Sigmoid colon (tissue), 4 donors: Measurements from ENCODE around the gene CIZ1.

Experiments used
- CTCF ChIP-seq, 4 experiments: fragments of 450-650 bp in 3 of 4; fragments of 200-600 bp in 1 of 4; IDR thresholded peaks; one replicate each; pipeline ENCODE4 v1.5.1; 2016 to 2019; ENCODE audit warnings: antibody characterized with exemption in 4 of 4, mild to moderate bottlenecking in 3 of 4, moderate library complexity in 2 of 4
- EP300 ChIP-seq, 4 donors: sonication (generic); formaldehyde crosslinking; IDR thresholded peaks; one replicate each; pipeline ENCODE4 v1.6.1; 2017; ENCODE audit warnings: antibody characterized with exemption in 4 of 4
- POLR2A ChIP-seq, 2 donors: fragments of 450-650 bp; IDR thresholded peaks; one replicate each; pipeline ENCODE4 v1.6.1; 2016; ENCODE audit warnings: antibody characterized with exemption in 2 of 2, mild to moderate bottlenecking in 2 of 2, moderate library complexity in 2 of 2
- POLR2AphosphoS5 ChIP-seq, 4 donors: sonication (generic); formaldehyde crosslinking; IDR thresholded peaks; one replicate each; pipeline ENCODE4 v1.6.1; 2017; ENCODE audit warnings: antibody characterized with exemption in 4 of 4

- TF ChIP-seq CTCF (IDR thresholded peaks at IDR 0.05) (no peak), EP300 (IDR thresholded peaks at IDR 0.05) (no peak), POLR2AphosphoS5 (IDR thresholded peaks at IDR 0.05) (no peak), POLR2A (IDR thresholded peaks at IDR 0.05) (no peak)
Measured at GRCh38 chr9:128190516-128191405, 611 bp downstream of the CIZ1 start.
